ENCODE data around the gene CDYL. TPM values are rescaled to one million over a fixed set of nuclear protein-coding genes. Genes with fewer than 3 reads are reported as not detected.

CDYL gene, protein sequence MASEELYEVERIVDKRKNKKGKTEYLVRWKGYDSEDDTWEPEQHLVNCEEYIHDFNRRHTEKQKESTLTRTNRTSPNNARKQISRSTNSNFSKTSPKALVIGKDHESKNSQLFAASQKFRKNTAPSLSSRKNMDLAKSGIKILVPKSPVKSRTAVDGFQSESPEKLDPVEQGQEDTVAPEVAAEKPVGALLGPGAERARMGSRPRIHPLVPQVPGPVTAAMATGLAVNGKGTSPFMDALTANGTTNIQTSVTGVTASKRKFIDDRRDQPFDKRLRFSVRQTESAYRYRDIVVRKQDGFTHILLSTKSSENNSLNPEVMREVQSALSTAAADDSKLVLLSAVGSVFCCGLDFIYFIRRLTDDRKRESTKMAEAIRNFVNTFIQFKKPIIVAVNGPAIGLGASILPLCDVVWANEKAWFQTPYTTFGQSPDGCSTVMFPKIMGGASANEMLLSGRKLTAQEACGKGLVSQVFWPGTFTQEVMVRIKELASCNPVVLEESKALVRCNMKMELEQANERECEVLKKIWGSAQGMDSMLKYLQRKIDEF
- 13.5 and 14.8 TPM in 2 replicates for total RNA-seq

DNA sequence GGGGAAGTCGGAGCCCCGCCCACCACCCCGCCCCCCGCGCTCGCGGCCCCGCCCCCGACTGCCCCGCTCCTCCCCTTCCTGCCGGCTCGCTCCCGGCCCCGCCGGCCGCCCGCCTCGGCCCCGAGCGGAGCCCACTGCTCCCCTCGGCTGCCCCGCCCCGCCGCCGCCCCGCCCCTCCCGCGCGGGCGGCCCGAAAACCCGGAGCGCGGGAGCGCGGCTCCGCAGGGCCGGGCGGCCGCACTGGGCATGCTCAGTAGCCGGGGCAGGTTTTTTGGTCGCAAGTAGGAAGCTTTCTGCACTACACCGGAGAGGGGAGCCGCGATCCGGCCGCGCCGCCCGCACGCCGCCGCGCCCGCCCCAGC lies at the start of gene CDYL:
CDYL (plus strand) TSS at position 274 of the 362 bp plus-strand sequence. CDS start 380 bp downstream, outside the sequence.

DNA sequence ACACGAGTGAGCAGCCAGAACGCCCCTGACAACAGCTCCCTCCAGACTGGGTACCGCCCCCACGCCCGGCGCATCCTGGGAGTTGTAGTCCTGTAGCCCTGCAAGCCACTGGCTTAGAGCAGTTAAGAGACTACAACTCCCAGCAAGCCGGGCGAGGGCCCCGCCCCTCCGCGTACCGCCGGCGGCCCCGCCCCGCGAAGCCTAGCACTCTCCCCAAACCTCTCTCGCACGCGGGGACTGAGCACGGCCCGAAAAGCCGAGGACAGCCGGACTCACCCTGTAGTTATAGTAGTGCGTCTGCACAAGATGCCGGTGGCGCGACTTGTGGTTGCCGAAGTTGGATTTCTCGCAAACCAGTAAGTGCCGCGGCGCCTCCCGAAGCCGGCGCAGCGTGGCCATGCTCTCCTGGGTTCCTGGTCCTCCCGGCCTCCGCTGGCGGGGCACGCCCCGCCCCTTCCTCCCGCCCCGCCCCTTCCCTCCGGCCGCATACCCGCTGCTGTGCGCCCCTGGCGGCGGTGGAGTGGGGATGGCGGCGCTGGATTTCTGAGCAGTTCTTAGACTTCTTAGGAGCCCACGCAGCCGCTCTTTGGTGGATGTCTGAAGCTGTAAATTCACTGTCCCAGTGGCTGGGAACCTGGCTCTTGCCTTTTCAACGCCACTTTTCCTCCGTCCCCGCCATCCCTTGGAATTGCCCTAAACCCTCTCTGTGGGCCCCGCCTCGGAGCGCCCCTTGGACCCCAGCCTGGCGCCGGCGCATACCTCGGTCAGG lies 227.6 kb downstream of the CDYL start, which contains the start of gene RPP40:
RPP40 (minus strand) TSS at position 434 of the 769 bp plus-strand sequence; CDS start at position 399, 35 bp downstream.

Other genes starting within 250 kb of the CDYL start
- gene RPP40, start 227.6 kb downstream of the CDYL start, total RNA-seq: 4.9 and 14.1 TPM in 2 replicates

Data from airway epithelial cell (primary cell).